ENCODE results near the gene IGF1R.

DNA sequence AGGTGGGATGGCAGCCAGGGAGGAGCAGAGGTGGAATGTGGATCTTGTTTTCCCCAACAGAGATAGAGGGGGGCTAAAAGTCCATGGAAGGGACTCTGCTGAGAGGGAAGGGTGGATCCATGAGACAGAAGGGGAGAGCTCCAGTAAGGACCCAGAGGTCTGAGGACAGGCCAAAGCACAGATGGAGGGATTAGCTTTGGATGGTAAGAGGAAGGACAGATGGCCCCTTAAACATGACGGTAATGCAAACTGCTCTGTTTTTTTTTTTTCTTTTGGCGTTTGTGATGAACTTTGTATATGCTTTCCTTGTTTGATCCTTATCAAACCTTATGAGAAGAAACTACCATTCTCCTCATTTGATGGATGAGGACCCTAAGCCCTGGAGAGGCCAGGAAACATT is 96.2 kb downstream of the IGF1R start:
- no peak for TF ChIP-seq CTCF (IDR thresholded peaks at IDR 0.05)
- TF ChIP-seq POLR2A (IDR thresholded peaks at IDR 0.05), result no peak
